Measurements from ENCODE around the gene CCDC178.
"Not testable (repeated sequence)": the region's sequence is repeated elsewhere in the genome, so short reads cannot be mapped to it uniquely, and the experiment has no call there.

CCDC178 gene

GRCh38 chr18:32966141-32966540 is 474.4 kb downstream of the CCDC178 start:
- no peak for DNase-seq
- H3K9me3 ChIP-seq (ENCODE audit: control extremely low read depth in 1 of 5, control insufficient read depth in 4 of 5, insufficient read depth in 2 of 5, low read depth in 1 of 5, low read length in 4 of 5), result no peaks in the 10 kb centered on the region
- CTCF ChIA-PET, result no interaction called here
- no peaks in the 10 kb centered on the region for H3K36me3 ChIP-seq (ENCODE audit: control insufficient read depth in 4 of 4, insufficient read depth in 4 of 4, low read length in 3 of 4)
- H3K4me1 ChIP-seq (ENCODE audit: control extremely low read depth in 1 of 4, control insufficient read depth in 4 of 4, insufficient read depth in 4 of 4, low read length in 3 of 4), result no peaks in the 10 kb centered on the region
- POLR2A ChIA-PET, result no interaction called here
- peaks cover 0 to 1% (median 0%) of the 10 kb centered on the region in 5 experiments for H3K27me3 ChIP-seq (replicated peaks in 2 of 5; ENCODE audit: control insufficient read depth in 4 of 5, insufficient read depth in 5 of 5, low read length in 4 of 5)
- no peak overlapping the region for H3K4me3 ChIP-seq (ENCODE audit: control insufficient read depth in 1 of 7, extremely low read depth in 1 of 7, insufficient read depth in 4 of 7, low read depth in 2 of 7, low read length in 6 of 7)
- no peak overlapping the region for H3K27ac ChIP-seq (ENCODE audit: insufficient read depth in 1 of 2, low read depth in 1 of 2, low read length in 2 of 2, poor library complexity in 1 of 2, severe bottlenecking in 2 of 2)

GRCh38 chr18:32961538-32961937 is 479.0 kb downstream of the CCDC178 start:
- Histone ChIP-seq H3K4me3 (ENCODE audit: control insufficient read depth in 1 of 7, extremely low read depth in 1 of 7, insufficient read depth in 4 of 7, low read depth in 2 of 7, low read length in 6 of 7) (no peak overlapping the region), H3K36me3 (ENCODE audit: control insufficient read depth in 4 of 4, insufficient read depth in 4 of 4, low read length in 3 of 4) (no peaks in the 10 kb centered on the region), H3K4me1 (ENCODE audit: control extremely low read depth in 1 of 4, control insufficient read depth in 4 of 4, insufficient read depth in 4 of 4, low read length in 3 of 4) (no peaks in the 10 kb centered on the region), H3K9me3 (ENCODE audit: control extremely low read depth in 1 of 5, control insufficient read depth in 4 of 5, insufficient read depth in 2 of 5, low read depth in 1 of 5, low read length in 4 of 5) (no peaks in the 10 kb centered on the region), H3K27ac (ENCODE audit: insufficient read depth in 1 of 2, low read depth in 1 of 2, low read length in 2 of 2, poor library complexity in 1 of 2, severe bottlenecking in 2 of 2) (no peak overlapping the region), H3K27me3 (replicated peaks in 2 of 5; ENCODE audit: control insufficient read depth in 4 of 5, insufficient read depth in 5 of 5, low read length in 4 of 5) (peaks cover 0 to 3% (median 0%) of the 10 kb centered on the region in 5 experiments)
- ChIA-PET POLR2A (no interaction called here), CTCF (no interaction called here)
- WGBS (ENCODE audit: insufficient coverage), result 94% methylated on average over 4 of the region's 5 CpGs
- no peak for DNase-seq

- no CpG with 5 or more reads among the region's 1 CpG for whole genome bisulfite sequencing (ENCODE audit: insufficient coverage)
- ChIA-PET POLR2A (no interaction called here), CTCF (no interaction called here)
- no peaks in the 10 kb centered on the region for H3K4me1 ChIP-seq (ENCODE audit: control extremely low read depth in 1 of 4, control insufficient read depth in 4 of 4, insufficient read depth in 4 of 4, low read length in 3 of 4)
- H3K27ac ChIP-seq (ENCODE audit: insufficient read depth in 1 of 2, low read depth in 1 of 2, low read length in 2 of 2, poor library complexity in 1 of 2, severe bottlenecking in 2 of 2), result no peak overlapping the region
- no peaks in the 10 kb centered on the region for H3K9me3 ChIP-seq (ENCODE audit: control extremely low read depth in 1 of 5, control insufficient read depth in 4 of 5, insufficient read depth in 2 of 5, low read depth in 1 of 5, low read length in 4 of 5)
- H3K27me3 ChIP-seq (replicated peaks in 2 of 5; ENCODE audit: control insufficient read depth in 4 of 5, insufficient read depth in 5 of 5, low read length in 4 of 5), result peaks cover 0 to 3% (median 0%) of the 10 kb centered on the region in 5 experiments
- H3K4me3 ChIP-seq (ENCODE audit: control insufficient read depth in 1 of 7, extremely low read depth in 1 of 7, insufficient read depth in 4 of 7, low read depth in 2 of 7, low read length in 6 of 7), result no peak overlapping the region
- no peak for DNase-seq
- H3K36me3 ChIP-seq (ENCODE audit: control insufficient read depth in 4 of 4, insufficient read depth in 4 of 4, low read length in 3 of 4), result no peaks in the 10 kb centered on the region
Measured at GRCh38 chr18:32958746-32959145, 481.8 kb downstream of the CCDC178 start.

GRCh38 chr18:32956591-32957315 is 483.8 kb downstream of the CCDC178 start:
- ChIA-PET POLR2A (no interaction called here), CTCF (no interaction called here)
- H3K9me3 ChIP-seq (ENCODE audit: control extremely low read depth in 1 of 5, control insufficient read depth in 4 of 5, insufficient read depth in 2 of 5, low read depth in 1 of 5, low read length in 4 of 5), result peaks cover 0 to 6% (median 0%) of the 10 kb centered on the region in 5 experiments
- WGBS (ENCODE audit: insufficient coverage), result no CpG with 5 or more reads among the region's 3 CpGs
- H3K4me3 ChIP-seq (ENCODE audit: control insufficient read depth in 1 of 7, extremely low read depth in 1 of 7, insufficient read depth in 4 of 7, low read depth in 2 of 7, low read length in 6 of 7), result no peak overlapping the region
- no peak overlapping the region for H3K27ac ChIP-seq (ENCODE audit: insufficient read depth in 1 of 2, low read depth in 1 of 2, low read length in 2 of 2, poor library complexity in 1 of 2, severe bottlenecking in 2 of 2)
- no peak for DNase-seq
- H3K36me3 ChIP-seq (ENCODE audit: control insufficient read depth in 4 of 4, insufficient read depth in 4 of 4, low read length in 3 of 4), result no peaks in the 10 kb centered on the region
- no peaks in the 10 kb centered on the region for H3K4me1 ChIP-seq (ENCODE audit: control extremely low read depth in 1 of 4, control insufficient read depth in 4 of 4, insufficient read depth in 4 of 4, low read length in 3 of 4)
- peaks cover 0 to 3% (median 0%) of the 10 kb centered on the region in 5 experiments for H3K27me3 ChIP-seq (replicated peaks in 2 of 5; ENCODE audit: control insufficient read depth in 4 of 5, insufficient read depth in 5 of 5, low read length in 4 of 5)

- H3K4me3 ChIP-seq (ENCODE audit: control insufficient read depth in 1 of 7, extremely low read depth in 1 of 7, insufficient read depth in 4 of 7, low read depth in 2 of 7, low read length in 6 of 7); H3K36me3 ChIP-seq (ENCODE audit: control insufficient read depth in 4 of 4, insufficient read depth in 4 of 4, low read length in 3 of 4); H3K4me1 ChIP-seq (ENCODE audit: control extremely low read depth in 1 of 4, control insufficient read depth in 4 of 4, insufficient read depth in 4 of 4, low read length in 3 of 4); DNase-seq; H3K9me3 ChIP-seq (ENCODE audit: control extremely low read depth in 1 of 5, control insufficient read depth in 4 of 5, insufficient read depth in 2 of 5, low read depth in 1 of 5, low read length in 4 of 5); H3K27me3 ChIP-seq (replicated peaks in 2 of 5; ENCODE audit: control insufficient read depth in 4 of 5, insufficient read depth in 5 of 5, low read length in 4 of 5); POLR2A ChIA-PET; CTCF ChIA-PET; H3K27ac ChIP-seq (ENCODE audit: insufficient read depth in 1 of 2, low read depth in 1 of 2, low read length in 2 of 2, poor library complexity in 1 of 2, severe bottlenecking in 2 of 2): not testable (repeated sequence)
- WGBS (ENCODE audit: insufficient coverage), result 100% methylated on average over 2 of the region's 2 CpGs
Measured at GRCh38 chr18:32952318-32952717, 488.2 kb downstream of the CCDC178 start.

GRCh38 chr18:32937597-32937996 is 502.9 kb downstream of the CCDC178 start:
- ChIA-PET CTCF (no interaction called here), POLR2A (no interaction called here)
- no peak overlapping the region for H3K27ac ChIP-seq (ENCODE audit: insufficient read depth in 1 of 2, low read depth in 1 of 2, low read length in 2 of 2, poor library complexity in 1 of 2, severe bottlenecking in 2 of 2)
- H3K36me3 ChIP-seq (ENCODE audit: control insufficient read depth in 4 of 4, insufficient read depth in 4 of 4, low read length in 3 of 4), result no peaks in the 10 kb centered on the region
- H3K4me1 ChIP-seq (ENCODE audit: control extremely low read depth in 1 of 4, control insufficient read depth in 4 of 4, insufficient read depth in 4 of 4, low read length in 3 of 4), result no peaks in the 10 kb centered on the region
- H3K9me3 ChIP-seq (ENCODE audit: control extremely low read depth in 1 of 5, control insufficient read depth in 4 of 5, insufficient read depth in 2 of 5, low read depth in 1 of 5, low read length in 4 of 5), result no peaks in the 10 kb centered on the region
- no peak for DNase-seq
- 93% methylated on average over 2 of the region's 5 CpGs for WGBS (ENCODE audit: insufficient coverage)
- no peak overlapping the region for H3K4me3 ChIP-seq (ENCODE audit: control insufficient read depth in 1 of 7, extremely low read depth in 1 of 7, insufficient read depth in 4 of 7, low read depth in 2 of 7, low read length in 6 of 7)
- H3K27me3 ChIP-seq (replicated peaks in 2 of 5; ENCODE audit: control insufficient read depth in 4 of 5, insufficient read depth in 5 of 5, low read length in 4 of 5), result peaks cover 0 to 14% (median 7%) of the 10 kb centered on the region in 5 experiments

GRCh38 chr18:32937066-32937465 is 503.5 kb downstream of the CCDC178 start:
- CTCF ChIA-PET, result no interaction called here
- no peak for DNase-seq
- no peak overlapping the region for H3K4me3 ChIP-seq (ENCODE audit: control insufficient read depth in 1 of 7, extremely low read depth in 1 of 7, insufficient read depth in 4 of 7, low read depth in 2 of 7, low read length in 6 of 7)
- H3K27ac ChIP-seq (ENCODE audit: insufficient read depth in 1 of 2, low read depth in 1 of 2, low read length in 2 of 2, poor library complexity in 1 of 2, severe bottlenecking in 2 of 2), result no peak overlapping the region
- H3K9me3 ChIP-seq (ENCODE audit: control extremely low read depth in 1 of 5, control insufficient read depth in 4 of 5, insufficient read depth in 2 of 5, low read depth in 1 of 5, low read length in 4 of 5), result no peaks in the 10 kb centered on the region
- POLR2A ChIA-PET, result no interaction called here
- H3K27me3 ChIP-seq (replicated peaks in 2 of 5; ENCODE audit: control insufficient read depth in 4 of 5, insufficient read depth in 5 of 5, low read length in 4 of 5), result peaks cover 0 to 17% (median 7%) of the 10 kb centered on the region in 5 experiments
- no peaks in the 10 kb centered on the region for H3K36me3 ChIP-seq (ENCODE audit: control insufficient read depth in 4 of 4, insufficient read depth in 4 of 4, low read length in 3 of 4)
- no CpG with 5 or more reads among the region's 1 CpG for WGBS (ENCODE audit: insufficient coverage)
- H3K4me1 ChIP-seq (ENCODE audit: control extremely low read depth in 1 of 4, control insufficient read depth in 4 of 4, insufficient read depth in 4 of 4, low read length in 3 of 4), result no peaks in the 10 kb centered on the region

All from common myeloid progenitor, CD34-positive (primary cell).